Measurements from ENCODE around the gene ARFGEF2. TPM values are rescaled to one million over a fixed set of nuclear protein-coding genes. Genes with fewer than 3 reads are reported as not detected.
A peak's percentile ranks its signal among the peaks of the same experiment; 100 is the strongest.

ARFGEF2 gene
- total and polyA plus RNA-seq, 5 donors from 2014 or later: 6.8 to 22.1 (median 7.7) TPM

DNA sequence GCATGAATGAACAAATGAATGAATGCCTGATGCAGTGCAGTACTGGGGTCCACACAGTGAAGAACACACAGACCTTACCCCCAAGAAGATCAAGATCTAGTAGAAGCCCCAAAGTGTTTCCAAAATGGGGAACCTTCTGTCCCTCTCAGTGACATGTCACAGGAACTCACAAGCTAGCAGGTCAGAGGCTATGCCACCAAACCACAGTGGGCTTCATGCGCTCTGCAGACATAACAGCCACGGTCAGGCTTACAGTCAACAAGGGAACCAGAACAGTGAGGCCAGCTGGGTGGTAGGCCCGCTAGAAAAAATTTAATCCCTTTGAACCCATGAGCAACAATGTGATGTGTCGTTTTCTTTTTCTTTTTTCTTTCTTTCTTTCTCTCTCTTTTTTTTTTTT lies 20.2 kb upstream of the ARFGEF2 start:
- Histone ChIP-seq H3K27me3 (ENCODE audit: control insufficient read depth, insufficient read depth, low read length) (no peaks in the 10 kb centered on the region), H3K4me3 (ENCODE audit: low read depth, low read length) (no peak overlapping the region), H3K9me3 (ENCODE audit: control insufficient read depth in 2 of 2, low read length in 2 of 2) (no peaks in the 10 kb centered on the region), H3K36me3 (ENCODE audit: control insufficient read depth, insufficient read depth, low read length) (no peaks in the 10 kb centered on the region), H3K4me1 (ENCODE audit: control insufficient read depth, insufficient read depth, low read length, poor library complexity, severe bottlenecking) (peaks cover 4% of the 10 kb centered on the region), H3K27ac (ENCODE audit: insufficient read depth, low read length, poor library complexity, severe bottlenecking) (no peak overlapping the region)
- Mint-ChIP-seq H3K36me3 (no peaks in the 10 kb centered on the region), H3K4me3 (no peak overlapping the region), H3K4me1 (peaks cover 4 to 10% (median 6%) of the 10 kb centered on the region in 4 donors), H3K9me3 (peaks cover 0 to 2% (median 0%) of the 10 kb centered on the region in 7 donors), H3K27me3 (peaks cover 17% of the 10 kb centered on the region), H3K27ac (no peak overlapping the region)
- no peak for DNase-seq
- ATAC-seq (ENCODE audit: low read depth in 2 of 2): no peak

DNA sequence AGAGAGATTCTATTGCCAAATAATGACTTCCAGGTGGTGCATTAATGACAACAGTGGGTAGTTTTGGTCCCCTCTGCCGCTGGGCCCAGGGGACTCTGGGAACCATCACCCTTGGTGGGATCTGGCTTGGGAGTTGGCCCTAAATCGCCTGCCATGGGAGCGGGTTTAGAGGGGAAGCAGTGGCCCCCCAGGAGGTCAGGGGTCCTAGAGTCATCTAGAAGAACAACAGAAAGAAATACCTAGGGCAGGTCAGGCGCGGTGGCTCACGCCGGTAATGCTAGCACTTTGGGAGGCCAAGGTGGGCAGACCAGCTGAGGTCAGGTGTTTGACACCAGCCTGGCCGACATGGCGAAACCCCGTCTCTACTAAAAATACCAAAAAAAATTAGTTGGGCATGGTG lies 17.8 kb upstream of the ARFGEF2 start:
- no peak overlapping the region for H3K27ac ChIP-seq (ENCODE audit: insufficient read depth, low read length, poor library complexity, severe bottlenecking)
- Mint-ChIP-seq H3K4me1 (peaks cover 5 to 10% (median 6%) of the 10 kb centered on the region in 4 donors), H3K27ac (no peak overlapping the region), H3K27me3 (peaks cover 12% of the 10 kb centered on the region), H3K9me3 (peaks cover 0 to 2% (median 0%) of the 10 kb centered on the region in 7 donors), H3K36me3 (no peaks in the 10 kb centered on the region), H3K4me3 (no peak overlapping the region)
- H3K4me3 ChIP-seq (ENCODE audit: low read depth, low read length): no peak overlapping the region
- ATAC-seq (ENCODE audit: low read depth in 2 of 2) (no peak), DNase-seq (no peak)
- H3K36me3 ChIP-seq (ENCODE audit: control insufficient read depth, insufficient read depth, low read length): no peaks in the 10 kb centered on the region
- H3K9me3 ChIP-seq (ENCODE audit: control insufficient read depth in 2 of 2, low read length in 2 of 2): no peaks in the 10 kb centered on the region
- H3K4me1 ChIP-seq (ENCODE audit: control insufficient read depth, insufficient read depth, low read length, poor library complexity, severe bottlenecking): peaks cover 4% of the 10 kb centered on the region
- no peaks in the 10 kb centered on the region for H3K27me3 ChIP-seq (ENCODE audit: control insufficient read depth, insufficient read depth, low read length)

DNA sequence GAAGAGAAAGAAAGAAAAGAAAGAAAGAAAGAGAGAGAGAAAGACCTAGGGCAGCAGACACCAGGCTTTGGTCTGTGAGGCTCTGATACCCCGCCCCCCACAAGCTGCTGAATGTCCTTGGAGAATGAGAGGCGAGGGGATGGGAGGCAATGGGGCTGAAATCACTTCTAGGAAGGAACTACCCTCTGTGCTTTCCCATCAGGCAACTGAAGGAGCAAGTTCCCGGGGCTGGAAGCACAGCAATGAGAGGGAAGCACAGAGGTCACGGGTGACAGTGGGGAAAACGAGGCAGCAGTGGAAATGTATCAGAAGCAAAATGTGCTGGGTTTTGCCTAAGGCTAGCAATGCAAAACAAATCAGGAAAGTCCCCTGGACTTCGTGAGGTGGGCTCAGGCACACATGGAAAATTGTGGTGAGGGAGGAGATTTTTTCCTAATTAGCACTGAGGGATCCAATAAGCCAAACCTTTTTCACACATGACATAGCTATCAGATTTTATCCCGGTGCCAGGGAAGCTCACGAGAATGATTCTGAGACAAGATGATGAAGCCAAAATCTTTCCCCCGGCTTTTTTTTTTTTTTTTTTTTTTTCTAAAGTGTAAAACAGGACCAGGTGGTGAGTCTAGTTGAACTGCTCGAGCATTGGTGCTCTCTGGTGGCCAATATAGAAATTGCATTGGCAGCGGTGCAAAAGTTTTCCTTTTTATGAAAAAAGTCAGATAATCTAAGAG lies 16.8 kb upstream of the ARFGEF2 start:
- ATAC-seq (ENCODE audit: low read depth in 2 of 2) (peak; percentile 50 to 60), DNase-seq (peak; percentile 54 to 79 (median 67))
- no peaks in the 10 kb centered on the region for H3K27me3 ChIP-seq (ENCODE audit: control insufficient read depth, insufficient read depth, low read length)
- no peaks in the 10 kb centered on the region for H3K36me3 ChIP-seq (ENCODE audit: control insufficient read depth, insufficient read depth, low read length)
- Mint-ChIP-seq H3K4me3 (no peak overlapping the region), H3K4me1 (peaks cover 5 to 10% (median 6%) of the 10 kb centered on the region in 4 donors), H3K27me3 (peaks cover 2% of the 10 kb centered on the region), H3K27ac (peak overlapping the region in 1 of 3 donors; percentile 56), H3K9me3 (peaks cover 0 to under 1% (median 0%) of the 10 kb centered on the region in 7 donors), H3K36me3 (no peaks in the 10 kb centered on the region)
- H3K9me3 ChIP-seq (ENCODE audit: control insufficient read depth in 2 of 2, low read length in 2 of 2): no peaks in the 10 kb centered on the region
- no peak overlapping the region for H3K27ac ChIP-seq (ENCODE audit: insufficient read depth, low read length, poor library complexity, severe bottlenecking)
- H3K4me1 ChIP-seq (ENCODE audit: control insufficient read depth, insufficient read depth, low read length, poor library complexity, severe bottlenecking): peaks cover 4% of the 10 kb centered on the region
- H3K4me3 ChIP-seq (ENCODE audit: low read depth, low read length): no peak overlapping the region

DNA sequence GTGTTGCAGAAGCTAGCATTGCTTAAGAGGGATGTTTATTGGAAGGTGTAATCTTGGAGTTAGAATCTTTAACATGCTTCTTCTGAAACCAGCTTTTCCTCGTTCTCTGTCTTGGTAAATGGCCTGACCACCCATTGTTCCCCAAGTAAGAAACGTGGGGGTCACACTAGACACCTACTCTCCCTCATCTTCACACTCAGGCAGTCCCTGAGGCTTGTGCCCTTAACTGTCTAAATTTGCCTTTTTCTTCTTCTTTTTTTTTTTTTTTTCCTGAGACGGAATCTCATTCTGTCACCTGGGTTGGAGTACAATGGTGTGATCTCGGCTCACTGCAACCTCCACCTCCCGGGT lies 16.2 kb upstream of the ARFGEF2 start:
- DNase-seq (no peak), ATAC-seq (ENCODE audit: low read depth in 2 of 2) (no peak)
- H3K9me3 ChIP-seq (ENCODE audit: control insufficient read depth in 2 of 2, low read length in 2 of 2): no peaks in the 10 kb centered on the region
- H3K27me3 ChIP-seq (ENCODE audit: control insufficient read depth, insufficient read depth, low read length): no peaks in the 10 kb centered on the region
- Mint-ChIP-seq H3K9me3 (no peaks in the 10 kb centered on the region), H3K27me3 (no peaks in the 10 kb centered on the region), H3K27ac (peak overlapping the region in 1 of 3 donors; percentile 56), H3K4me1 (peaks cover 4 to 11% (median 6%) of the 10 kb centered on the region in 4 donors), H3K4me3 (no peak overlapping the region), H3K36me3 (no peaks in the 10 kb centered on the region)
- no peaks in the 10 kb centered on the region for H3K36me3 ChIP-seq (ENCODE audit: control insufficient read depth, insufficient read depth, low read length)
- H3K27ac ChIP-seq (ENCODE audit: insufficient read depth, low read length, poor library complexity, severe bottlenecking): no peak overlapping the region
- H3K4me1 ChIP-seq (ENCODE audit: control insufficient read depth, insufficient read depth, low read length, poor library complexity, severe bottlenecking): peaks cover 4% of the 10 kb centered on the region
- H3K4me3 ChIP-seq (ENCODE audit: low read depth, low read length): no peak overlapping the region

DNA sequence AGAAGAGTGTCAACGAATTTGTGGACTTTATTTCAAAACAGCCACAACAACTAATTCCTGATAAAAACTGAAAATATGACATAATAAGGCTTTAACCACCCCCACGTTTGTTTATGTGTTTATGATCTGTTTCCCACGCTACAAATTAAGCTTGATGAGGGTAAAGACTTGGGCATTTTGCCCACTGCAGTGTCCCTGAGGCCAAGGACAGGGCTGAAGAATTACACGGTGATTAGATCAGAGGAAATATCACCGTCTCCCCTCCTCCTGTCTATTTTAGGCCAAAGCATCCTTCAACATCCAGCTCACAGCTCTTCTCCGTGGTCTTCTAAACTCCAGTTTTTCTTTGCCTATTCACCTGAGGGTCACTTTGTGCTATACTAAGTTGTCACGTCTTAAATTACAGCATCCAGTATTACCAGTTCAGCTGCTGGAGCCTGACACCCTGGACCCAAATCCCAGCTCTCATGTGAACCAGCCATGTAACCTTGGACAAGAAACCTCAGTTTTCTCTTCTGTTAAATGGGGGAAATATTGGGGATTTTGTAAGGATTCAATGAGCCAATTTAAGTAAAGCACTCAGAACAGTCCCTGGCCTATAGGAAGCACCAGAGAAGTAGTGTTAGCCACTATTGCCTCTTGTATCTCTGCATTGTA lies 15.2 kb upstream of the ARFGEF2 start:
- Histone ChIP-seq H3K4me3 (ENCODE audit: low read depth, low read length) (no peak overlapping the region), H3K9me3 (ENCODE audit: control insufficient read depth in 2 of 2, low read length in 2 of 2) (no peaks in the 10 kb centered on the region), H3K27me3 (ENCODE audit: control insufficient read depth, insufficient read depth, low read length) (no peaks in the 10 kb centered on the region), H3K27ac (ENCODE audit: insufficient read depth, low read length, poor library complexity, severe bottlenecking) (no peak overlapping the region), H3K4me1 (ENCODE audit: control insufficient read depth, insufficient read depth, low read length, poor library complexity, severe bottlenecking) (peaks cover 4% of the 10 kb centered on the region), H3K36me3 (ENCODE audit: control insufficient read depth, insufficient read depth, low read length) (no peaks in the 10 kb centered on the region)
- no peaks in the 10 kb centered on the region for H3K36me3 Mint-ChIP-seq
- no peak overlapping the region for H3K4me3 Mint-ChIP-seq
- H3K4me1 Mint-ChIP-seq: peaks cover 4 to 12% (median 6%) of the 10 kb centered on the region in 4 donors
- DNase-seq (no peak), ATAC-seq (ENCODE audit: low read depth in 2 of 2) (no peak)
- H3K27ac Mint-ChIP-seq: no peak overlapping the region
- no peaks in the 10 kb centered on the region for H3K9me3 Mint-ChIP-seq
- peaks cover 3% of the 10 kb centered on the region for H3K27me3 Mint-ChIP-seq

DNA sequence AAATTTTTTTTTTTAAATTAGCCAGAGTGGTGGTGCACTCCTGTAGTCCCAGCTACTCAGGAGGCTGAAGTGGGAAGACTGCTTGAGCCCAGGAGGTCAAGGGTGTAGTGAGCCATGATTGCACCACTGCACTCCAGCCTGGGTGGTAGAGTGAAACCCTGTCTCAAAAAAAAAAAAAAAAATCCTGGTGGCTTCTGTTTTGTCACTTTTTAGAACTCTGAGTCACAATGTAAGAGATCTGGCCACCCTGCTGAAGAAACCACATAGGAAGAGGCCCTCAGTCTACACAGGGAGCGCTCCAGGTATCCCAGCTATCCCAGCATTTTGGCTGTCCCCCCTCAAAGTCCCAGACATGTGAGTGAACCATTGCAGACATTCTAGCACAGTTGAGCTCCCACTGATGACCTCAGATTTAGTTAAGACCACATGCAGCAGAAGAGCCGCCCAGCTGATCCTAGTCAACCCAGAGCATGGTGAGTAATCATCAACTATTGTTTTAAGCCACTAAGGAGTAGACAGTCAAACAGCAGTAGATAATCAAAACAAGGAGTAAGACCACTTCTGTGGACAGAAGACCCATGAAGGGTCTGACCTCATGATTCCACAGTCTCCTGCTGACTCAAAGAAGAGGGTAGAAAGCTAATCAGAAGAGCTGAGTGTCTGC lies 12.7 kb upstream of the ARFGEF2 start:
- Histone ChIP-seq H3K9me3 (ENCODE audit: control insufficient read depth in 2 of 2, low read length in 2 of 2) (no peaks in the 10 kb centered on the region), H3K36me3 (ENCODE audit: control insufficient read depth, insufficient read depth, low read length) (no peaks in the 10 kb centered on the region), H3K27ac (ENCODE audit: insufficient read depth, low read length, poor library complexity, severe bottlenecking) (no peak overlapping the region), H3K4me3 (ENCODE audit: low read depth, low read length) (no peak overlapping the region), H3K27me3 (ENCODE audit: control insufficient read depth, insufficient read depth, low read length) (no peaks in the 10 kb centered on the region), H3K4me1 (ENCODE audit: control insufficient read depth, insufficient read depth, low read length, poor library complexity, severe bottlenecking) (peaks cover 4% of the 10 kb centered on the region)
- H3K4me1 Mint-ChIP-seq: peaks cover 4 to 12% (median 6%) of the 10 kb centered on the region in 4 donors
- H3K27ac Mint-ChIP-seq: no peak overlapping the region
- H3K4me3 Mint-ChIP-seq: no peak overlapping the region
- no peak for DNase-seq
- H3K27me3 Mint-ChIP-seq: peaks cover 13% of the 10 kb centered on the region
- H3K9me3 Mint-ChIP-seq: no peaks in the 10 kb centered on the region
- no peak for ATAC-seq (ENCODE audit: low read depth in 2 of 2)
- H3K36me3 Mint-ChIP-seq: no peaks in the 10 kb centered on the region

DNA sequence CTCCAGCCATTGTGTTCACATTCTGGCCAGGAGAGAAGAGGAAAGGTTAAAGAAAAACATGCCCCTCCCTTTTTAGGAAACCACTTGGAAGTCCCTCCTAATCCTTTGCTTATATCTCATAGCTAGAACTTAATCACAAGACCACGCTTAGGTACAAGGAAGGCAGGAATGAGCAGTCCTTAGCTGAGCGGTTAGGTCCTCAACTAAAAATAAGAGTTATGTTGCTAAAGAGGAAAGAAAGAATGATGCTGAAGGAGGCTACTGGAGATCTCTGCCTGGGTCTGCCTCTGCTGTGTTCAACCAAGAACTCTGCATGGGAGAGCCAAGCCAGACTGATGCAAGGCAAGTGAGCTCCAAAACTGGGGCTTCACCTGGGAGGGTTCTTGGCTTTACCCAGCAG lies 11.6 kb upstream of the ARFGEF2 start:
- Mint-ChIP-seq H3K4me1 (peaks cover 4 to 7% (median 4%) of the 10 kb centered on the region in 4 donors), H3K9me3 (no peaks in the 10 kb centered on the region), H3K27me3 (peaks cover 15% of the 10 kb centered on the region), H3K4me3 (peak overlapping the region in 1 of 4 donors; percentile 61), H3K36me3 (no peaks in the 10 kb centered on the region), H3K27ac (no peak overlapping the region)
- Histone ChIP-seq H3K4me3 (ENCODE audit: low read depth, low read length) (no peak overlapping the region), H3K27ac (ENCODE audit: insufficient read depth, low read length, poor library complexity, severe bottlenecking) (no peak overlapping the region), H3K4me1 (ENCODE audit: control insufficient read depth, insufficient read depth, low read length, poor library complexity, severe bottlenecking) (peaks cover 1% of the 10 kb centered on the region), H3K27me3 (ENCODE audit: control insufficient read depth, insufficient read depth, low read length) (no peaks in the 10 kb centered on the region), H3K9me3 (ENCODE audit: control insufficient read depth in 2 of 2, low read length in 2 of 2) (no peaks in the 10 kb centered on the region), H3K36me3 (ENCODE audit: control insufficient read depth, insufficient read depth, low read length) (no peaks in the 10 kb centered on the region)
- ATAC-seq (ENCODE audit: low read depth in 2 of 2) (no peak), DNase-seq (no peak)
